Epidermal melanocyte (primary cell): Measurements from ENCODE around the gene FKBP15.
"Not testable (repeated sequence)": the region's sequence is repeated elsewhere in the genome, so short reads cannot be mapped to it uniquely, and the experiment has no call there.

Source experiments
- DNase-seq: peaks from one replicate; pipeline ENCODE4 v3.0.0; 2011; ENCODE audit warnings: low spot score; ENCODE audit not compliant: insufficient read length

Gene FKBP15

GRCh38 chr9:113237026-113237425 lies 15.9 kb upstream of the FKBP15 start:
- DNase-seq: no peak

DNA sequence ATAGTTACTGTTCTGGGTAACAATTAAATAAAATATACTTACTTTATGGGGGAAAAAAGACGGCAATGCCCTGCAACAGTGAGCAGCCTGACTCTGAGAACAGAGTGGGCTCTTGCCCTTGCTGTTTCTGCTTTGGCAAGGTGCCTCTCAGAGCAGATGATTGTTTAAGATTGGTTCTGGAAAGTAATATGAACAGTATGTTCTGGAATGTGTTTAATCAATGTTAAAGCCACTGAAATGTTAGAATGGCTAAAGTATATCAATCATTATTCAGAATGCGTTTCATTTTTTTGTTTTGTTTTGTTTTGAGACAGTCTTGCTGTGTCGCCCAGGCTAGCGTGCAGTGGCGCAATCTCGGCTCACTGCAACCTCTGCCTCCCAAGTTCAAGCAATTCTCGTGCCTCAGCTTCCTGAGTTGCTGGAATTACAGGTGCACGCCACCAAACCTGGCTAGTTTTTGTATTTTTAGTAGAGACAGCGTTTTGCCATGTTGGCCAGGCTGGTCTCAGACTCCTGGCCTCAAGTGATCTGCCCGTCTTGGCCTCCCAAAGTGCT lies 14.7 kb upstream of the FKBP15 start:
- not testable (repeated sequence) for DNase-seq

- no peak for DNase-seq
These were observed 10.6 kb upstream of the FKBP15 start for GRCh38 chr9:113231701-113232100.

GRCh38 chr9:113228130-113228665 lies 7.1 kb upstream of the FKBP15 start:
- DNase-seq: no peak

GRCh38 chr9:113227436-113227835 lies 6.4 kb upstream of the FKBP15 start:
- no peak for DNase-seq

DNA sequence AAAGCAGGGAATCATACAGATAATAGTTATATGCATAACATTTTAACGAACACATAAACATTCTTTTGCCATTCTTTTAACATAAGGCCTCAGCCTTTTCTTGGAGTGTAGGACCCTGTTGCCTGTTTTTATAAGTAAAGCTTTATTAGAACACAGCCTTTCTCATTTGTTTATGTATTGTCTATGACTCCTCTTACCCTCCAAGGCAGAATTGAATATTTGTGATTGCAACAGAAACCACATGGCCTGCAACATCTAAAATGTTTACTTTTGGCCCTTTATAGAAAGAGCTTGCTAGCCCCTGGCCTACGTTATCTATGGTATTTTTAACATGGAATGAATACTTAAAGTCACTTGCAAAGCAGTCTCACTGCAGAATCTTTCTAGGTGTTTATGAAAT lies 2.9 kb upstream of the FKBP15 start:
- DNase-seq: no peak

DNA sequence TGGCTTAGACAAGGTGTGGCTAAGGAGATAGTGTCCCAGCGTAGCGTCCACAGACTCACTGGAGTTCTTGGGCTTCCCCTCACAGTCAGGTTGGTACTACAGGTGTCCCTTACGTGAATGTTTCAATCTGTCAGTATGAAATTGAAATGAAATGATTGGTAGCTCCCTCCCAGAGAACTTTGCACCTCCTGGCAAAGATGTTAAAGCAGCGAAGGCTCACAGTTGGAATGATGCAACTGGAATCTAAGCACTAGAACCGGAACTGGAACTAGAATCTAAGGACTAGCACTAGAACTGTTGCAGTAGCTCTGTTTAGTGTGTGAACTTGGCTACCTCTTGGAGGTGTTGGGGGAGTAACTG lies 1.4 kb upstream of the FKBP15 start:
- no peak for DNase-seq

DNA sequence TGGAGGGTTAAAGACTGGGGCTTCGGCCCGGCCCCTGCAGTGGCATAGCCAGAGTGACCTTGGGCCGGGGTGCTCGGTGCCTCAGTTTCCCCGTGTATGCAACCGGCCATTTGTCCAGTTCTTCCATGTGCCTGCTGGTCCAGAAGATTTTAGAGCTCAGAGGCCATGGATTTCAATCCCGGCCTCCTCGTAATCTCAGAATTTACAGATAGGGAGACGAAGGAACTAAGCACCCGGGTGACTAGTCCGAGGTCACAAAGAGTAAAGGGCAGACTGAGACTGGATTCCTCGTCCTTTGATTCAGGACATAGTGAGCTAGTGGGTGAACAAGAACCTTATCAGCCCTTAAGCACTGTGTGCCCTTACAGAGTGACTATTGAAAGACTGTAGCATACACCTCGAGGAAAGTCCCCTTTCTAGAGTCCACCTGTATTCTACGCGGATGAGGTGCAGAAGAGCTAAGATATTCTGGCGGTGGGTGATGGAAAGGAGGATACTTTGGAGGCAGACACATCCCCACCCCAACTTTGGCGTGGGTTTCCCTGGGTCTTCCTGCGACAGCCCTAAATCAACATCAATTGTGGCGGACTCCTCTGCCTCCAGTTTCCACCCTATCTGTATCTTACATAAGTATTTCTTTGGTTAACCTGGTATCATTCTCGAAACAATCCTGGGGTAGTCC lies 864 bp upstream of the FKBP15 start:
- no peak for DNase-seq

DNA sequence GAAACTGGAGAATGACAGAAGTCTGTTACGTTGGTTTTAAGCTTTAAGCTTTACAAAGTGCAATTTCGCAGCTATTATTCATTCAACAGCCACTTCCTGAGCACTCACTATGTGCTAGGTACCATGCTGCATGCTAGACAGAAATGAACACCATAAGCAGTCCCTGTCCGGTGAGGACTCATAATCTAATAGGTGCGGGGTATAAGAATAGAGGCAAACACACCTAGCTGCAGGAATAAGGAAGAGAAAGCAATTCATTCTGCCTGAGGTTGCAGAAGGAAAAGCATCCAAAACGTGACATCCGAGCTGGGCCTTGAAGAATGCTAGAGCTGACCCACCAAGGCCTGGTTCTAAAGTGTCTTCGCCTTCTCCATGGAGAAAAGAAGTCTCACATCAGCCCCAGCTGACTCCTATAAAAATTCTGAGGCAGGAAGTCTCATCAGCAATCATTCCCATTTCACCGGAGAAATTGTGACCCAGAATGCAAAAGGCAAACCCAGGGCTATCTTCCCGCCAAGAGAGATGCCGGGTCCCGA lies 542 bp downstream of the FKBP15 start:
- no peak for DNase-seq

- no peak for DNase-seq
These were observed 1.1 kb downstream of the FKBP15 start for GRCh38 chr9:113219969-113220368.

DNA sequence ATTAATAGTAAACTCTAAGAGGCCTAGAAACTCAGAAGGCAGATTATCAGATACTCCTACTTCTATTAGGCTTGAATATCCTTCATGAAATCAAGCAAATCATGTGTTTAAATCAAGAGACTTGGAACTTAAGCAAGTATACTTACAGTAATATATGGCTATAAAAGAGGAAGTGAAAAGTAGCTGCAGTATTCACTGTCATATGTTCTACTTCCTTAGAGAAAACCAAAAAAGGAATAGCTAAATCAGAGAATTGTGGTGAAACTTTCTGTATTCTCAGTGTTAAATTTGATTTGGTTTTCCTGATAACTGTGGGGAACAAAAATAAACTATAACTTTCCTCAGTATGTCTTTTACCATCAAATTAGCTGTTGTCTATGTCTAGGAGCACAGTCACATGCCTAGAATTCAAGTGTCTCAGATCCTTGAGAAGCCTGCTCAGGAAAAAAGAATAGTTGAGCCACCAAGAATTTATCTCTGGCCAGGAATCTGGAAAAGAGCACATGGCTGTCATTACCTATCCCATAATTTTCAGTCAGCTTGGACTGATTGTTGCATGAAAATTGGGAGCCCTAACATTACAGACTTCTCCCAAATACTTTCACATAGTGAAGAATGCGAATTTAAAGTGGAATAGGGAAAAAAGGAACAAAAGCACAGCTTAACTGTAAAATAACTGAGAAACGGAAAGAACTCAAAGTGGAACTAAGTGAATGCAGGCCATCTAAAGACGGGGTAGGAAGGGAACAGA lies 1.7 kb downstream of the FKBP15 start:
- no peak for DNase-seq

DNA sequence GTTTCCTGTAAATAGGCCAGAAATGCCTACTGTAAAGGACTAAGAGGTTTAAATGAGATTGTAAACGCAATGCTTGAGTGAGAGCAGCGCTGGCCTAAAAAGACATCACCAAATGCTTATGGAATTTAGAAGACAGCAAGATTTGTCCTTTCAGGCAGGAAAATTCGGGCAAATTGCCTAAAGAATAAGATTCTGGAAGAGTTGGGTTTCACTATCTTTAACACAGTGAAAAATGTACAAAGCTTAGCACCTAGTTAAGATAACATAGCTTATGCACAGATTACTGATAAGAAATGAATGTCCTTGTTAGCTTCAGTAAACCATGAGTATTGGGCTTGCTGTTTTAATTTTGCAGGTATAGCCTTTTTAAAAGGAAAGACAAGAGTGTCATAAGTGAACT lies 4.7 kb downstream of the FKBP15 start:
- DNase-seq: no peak

DNA sequence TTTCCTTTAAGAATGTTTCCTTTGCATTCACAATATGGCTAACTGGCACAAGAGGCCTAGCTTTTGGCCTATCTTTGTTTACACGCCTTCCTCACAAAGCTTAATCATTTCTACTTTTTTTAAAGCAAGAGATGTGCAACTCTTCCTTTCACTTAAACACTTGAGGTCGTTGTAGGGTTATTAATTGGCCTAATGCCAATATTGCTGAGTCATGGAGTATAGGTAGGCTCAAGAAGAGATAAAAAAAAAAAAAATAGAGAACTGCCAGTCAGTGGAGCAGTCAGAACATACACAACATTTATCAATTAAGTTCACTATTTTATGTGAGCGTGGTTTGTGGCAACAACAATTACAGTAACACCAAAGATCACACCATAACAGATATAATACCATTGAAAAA lies 5.9 kb downstream of the FKBP15 start:
- no peak for DNase-seq

DNA sequence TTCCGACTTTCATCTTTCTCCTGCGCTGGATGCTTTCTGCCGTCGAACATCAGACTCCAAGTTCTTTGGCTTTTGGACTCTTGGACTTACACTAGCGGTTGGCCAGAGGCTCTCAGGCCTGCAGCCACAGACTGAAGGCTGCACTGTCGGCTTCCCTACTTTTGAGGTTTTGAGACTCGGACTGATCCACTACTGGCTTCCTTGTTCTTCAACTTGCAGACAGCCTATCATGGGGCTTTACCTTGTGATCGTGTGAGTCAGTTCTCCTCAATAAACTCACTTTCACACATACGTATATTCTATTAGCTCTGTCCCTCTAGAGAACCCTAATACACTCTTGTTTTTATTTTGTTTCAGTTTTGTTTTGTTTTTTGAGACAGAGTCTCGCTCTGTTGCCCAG lies 10.3 kb downstream of the FKBP15 start:
- DNase-seq: no peak

DNA sequence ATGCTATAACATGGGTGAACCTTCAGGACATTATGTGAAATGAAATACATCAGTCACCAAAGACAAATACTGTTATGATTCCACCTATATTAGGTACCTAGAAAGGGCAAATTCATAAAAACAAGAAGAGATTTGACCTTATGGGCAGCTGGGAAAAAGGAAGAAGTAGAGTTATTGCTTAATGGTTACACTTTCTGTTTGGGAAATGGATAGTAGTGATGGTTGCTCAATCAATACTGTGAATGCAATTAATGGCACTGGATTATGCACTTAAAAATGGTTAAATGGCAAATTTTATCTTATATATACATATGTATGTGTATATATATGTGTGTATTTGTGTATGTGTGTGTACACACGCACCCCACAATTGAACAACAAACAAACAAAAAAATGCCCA lies 15.2 kb downstream of the FKBP15 start:
- DNase-seq: no peak

DNA sequence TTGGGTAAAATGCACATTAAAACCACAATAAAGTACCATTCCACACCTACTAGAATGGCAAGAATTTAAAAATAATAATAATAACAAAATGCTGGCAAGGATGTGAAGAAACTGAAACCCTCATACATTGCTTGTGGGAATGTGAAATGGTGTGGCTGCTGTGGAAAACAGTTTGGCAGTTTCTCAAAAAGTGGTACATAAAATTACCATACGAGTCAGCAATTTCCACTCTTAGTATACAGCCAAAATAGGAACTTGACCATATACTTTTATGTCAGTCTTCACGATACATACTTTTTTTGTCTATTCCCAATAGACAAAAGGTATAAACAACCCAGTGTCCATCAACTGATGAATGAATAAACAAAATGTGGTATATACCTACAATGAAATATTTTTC lies 15.6 kb downstream of the FKBP15 start:
- no peak for DNase-seq

- DNase-seq: no peak
These were observed 21.3 kb downstream of the FKBP15 start for GRCh38 chr9:113199683-113200329.

GRCh38 chr9:113192455-113192854 lies 28.6 kb downstream of the FKBP15 start:
- DNase-seq: no peak

GRCh38 chr9:113187929-113188595 lies 33.0 kb downstream of the FKBP15 start:
- DNase-seq: peak; percentile 60

DNA sequence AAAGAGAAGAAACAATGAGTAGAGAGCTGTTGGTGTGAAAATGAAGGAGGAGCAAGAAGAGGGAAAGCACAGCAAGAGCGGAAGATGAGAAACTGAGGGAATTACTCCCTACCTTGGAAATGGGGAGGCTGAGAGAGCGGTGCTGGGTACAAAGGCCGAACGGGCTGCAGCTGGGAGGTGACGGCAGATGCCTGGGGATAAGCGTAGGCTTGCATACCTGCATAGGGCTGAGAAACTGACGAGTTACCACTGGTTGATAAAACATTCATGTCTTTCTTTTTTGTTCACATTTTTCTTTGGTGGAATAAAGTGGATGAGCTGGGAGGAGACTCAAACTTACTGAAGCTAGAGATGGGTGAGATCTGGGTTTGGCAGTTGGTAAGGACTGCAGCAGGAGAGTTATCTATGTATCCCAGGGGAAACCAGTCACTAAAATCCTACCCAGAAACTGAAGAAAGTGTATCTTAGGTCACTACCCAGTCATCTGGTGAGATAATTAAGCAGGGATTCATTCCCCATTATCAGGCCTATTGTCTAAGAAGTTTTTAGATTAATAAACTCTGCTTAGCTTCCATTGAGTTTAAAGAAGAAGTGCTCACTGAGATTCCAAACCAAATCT lies 34.8 kb downstream of the FKBP15 start:
- no peak for DNase-seq

- DNase-seq: peak; percentile 33
These were observed 35.8 kb downstream of the FKBP15 start for GRCh38 chr9:113185271-113185670.
